Measurements from ENCODE around the gene PSMD14.

The PSMD14 gene

GRCh38 chr2:161386228-161386824 is 78.1 kb downstream of the PSMD14 start:
- no peak for DNase-seq

- DNase-seq: no peak
These were observed 80.0 kb downstream of the PSMD14 start for GRCh38 chr2:161388146-161388779.

- DNase-seq: no peak
These were observed 83.7 kb downstream of the PSMD14 start for GRCh38 chr2:161391737-161392506.

- DNase-seq: no peak
These were observed 91.9 kb downstream of the PSMD14 start for GRCh38 chr2:161400076-161400475.

GRCh38 chr2:161402297-161402696 is 94.1 kb downstream of the PSMD14 start:
- no peak for DNase-seq

- DNase-seq: no peak
These were observed 98.1 kb downstream of the PSMD14 start for GRCh38 chr2:161406316-161406715.

GRCh38 chr2:161407597-161407996 is 99.4 kb downstream of the PSMD14 start:
- DNase-seq: no peak

GRCh38 chr2:161409308-161409907 is 101.2 kb downstream of the PSMD14 start:
- no peak for DNase-seq

- no peak for DNase-seq
These were observed 104.1 kb downstream of the PSMD14 start for GRCh38 chr2:161412346-161412745.

- peak; percentile 22 for DNase-seq
These were observed 106.1 kb downstream of the PSMD14 start for GRCh38 chr2:161414042-161415033.

- DNase-seq: peak; percentile 26
These were observed 107.1 kb downstream of the PSMD14 start for GRCh38 chr2:161415034-161415986.

GRCh38 chr2:161415987-161416707 is 107.9 kb downstream of the PSMD14 start, which contains the start of gene TBR1:
Gene TBR1 (plus strand): TSS chr2:161416297. CDS start chr2:161416411, 114 bp downstream.
- DNase-seq: no peak

GRCh38 chr2:161416708-161417437 is 108.6 kb downstream of the PSMD14 start:
- no peak for DNase-seq

GRCh38 chr2:161417438-161418274 is 109.4 kb downstream of the PSMD14 start:
- no peak for DNase-seq

GRCh38 chr2:161418275-161418714 is 110.1 kb downstream of the PSMD14 start:
- no peak for DNase-seq

GRCh38 chr2:161418715-161419637 is 110.8 kb downstream of the PSMD14 start:
- no peak for DNase-seq

GRCh38 chr2:161419638-161420190 is 111.5 kb downstream of the PSMD14 start:
- DNase-seq: no peak
